SK-N-MC (cell line): ENCODE results near the gene NDUFA13.

Experiments used
- EZH2 ChIP-seq: fragments of 200-600 bp; sonication (generic); IDR thresholded peaks from one replicate; pipeline ENCODE4 v1.6.1; 2017; ENCODE audit warnings: antibody characterized with exemption
- POLR2AphosphoS5 ChIP-seq: IDR thresholded peaks from 2 replicates; pipeline ENCODE4 v1.6.1; 2012; ENCODE audit warnings: mild to moderate bottlenecking, low read depth, low read length, borderline replicate concordance

GRCh38 chr19:19498255-19498991, 17.6 kb upstream of the NDUFA13 start:
- TF ChIP-seq EZH2: no peak
- TF ChIP-seq POLR2AphosphoS5: no peak
